Measurements from ENCODE around the gene ZG16B.

ZG16B gene

GRCh38 chr16:2813771-2814221 is 16.3 kb upstream of the ZG16B start:
- CTCF ChIA-PET: interaction anchor here (1.7 kb wide), 1 partner anchor 55 kb away, joined by 5 read pairs; no protein-coding TSS in a partner anchor
- POLR2A ChIA-PET: no interaction called here

GRCh38 chr16:2814551-2815298 is 15.4 kb upstream of the ZG16B start:
- no peak for DNase-seq (ENCODE audit: extremely low spot score)
- ChIA-PET POLR2A (no interaction called here), CTCF (interaction anchor here (1.7 kb wide), 1 partner anchor 54 kb away, joined by 5 read pairs; no protein-coding TSS in a partner anchor)
- TF ChIP-seq CTCF (IDR thresholded peaks at IDR 0.05; ENCODE audit: control extremely low read depth, extremely low read depth, low read depth, missing control alignments): no peak

More at GRCh38 chr16:2813771-2814221, 16.3 kb upstream of the ZG16B start:
- DNase-seq (ENCODE audit: extremely low spot score): no peak
- no peak for TF ChIP-seq CTCF (IDR thresholded peaks at IDR 0.05; ENCODE audit: control extremely low read depth, extremely low read depth, low read depth, missing control alignments)

GRCh38 chr16:2815299-2815771 is 14.8 kb upstream of the ZG16B start:
- POLR2A ChIA-PET: no interaction called here
- no peak for DNase-seq (ENCODE audit: extremely low spot score)
- TF ChIP-seq CTCF (IDR thresholded peaks at IDR 0.05; ENCODE audit: control extremely low read depth, extremely low read depth, low read depth, missing control alignments): no peak
- CTCF ChIA-PET: interaction anchor here (1.2 kb wide), 1 partner anchor 112 kb away, joined by 3 read pairs; no protein-coding TSS in a partner anchor

DNA sequence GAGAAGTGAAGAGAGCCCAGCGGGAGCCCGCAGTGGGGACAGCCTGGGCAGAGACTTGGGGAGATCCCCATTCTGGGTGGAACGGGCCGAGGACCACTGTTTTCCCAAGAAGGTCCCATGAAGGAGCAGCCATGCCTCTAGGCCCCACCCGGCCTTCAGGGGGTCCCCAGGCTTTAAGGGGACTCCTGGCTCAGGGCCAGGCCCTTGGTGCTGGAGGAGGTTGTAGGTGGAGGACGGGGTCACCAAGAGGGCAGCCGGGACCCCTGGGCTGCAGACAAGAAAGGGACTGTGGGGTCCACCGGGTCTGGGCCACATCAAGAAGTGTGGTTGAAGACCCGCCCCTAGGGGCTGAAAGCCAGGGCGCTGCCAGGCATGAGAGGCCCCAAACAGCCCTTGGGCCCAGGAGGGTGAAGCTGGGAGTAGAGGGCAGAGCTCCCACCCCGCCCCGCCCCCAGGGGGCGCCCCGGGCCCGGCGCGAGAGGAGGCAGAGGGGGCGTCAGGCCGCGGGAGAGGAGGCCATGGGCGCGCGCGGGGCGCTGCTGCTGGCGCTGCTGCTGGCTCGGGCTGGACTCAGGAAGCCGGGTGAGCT is 13.3 kb upstream of the ZG16B start, which contains the start of gene PRSS21:
PRSS21 (plus strand) TSS at position 487 of the 589 bp plus-strand sequence; CDS start at position 519, 32 bp downstream.
- no peak for DNase-seq (ENCODE audit: extremely low spot score)
- CTCF ChIA-PET: no interaction called here
- POLR2A ChIA-PET: no interaction called here
- TF ChIP-seq CTCF (IDR thresholded peaks at IDR 0.05; ENCODE audit: control extremely low read depth, extremely low read depth, low read depth, missing control alignments): peak; percentile 28

DNA sequence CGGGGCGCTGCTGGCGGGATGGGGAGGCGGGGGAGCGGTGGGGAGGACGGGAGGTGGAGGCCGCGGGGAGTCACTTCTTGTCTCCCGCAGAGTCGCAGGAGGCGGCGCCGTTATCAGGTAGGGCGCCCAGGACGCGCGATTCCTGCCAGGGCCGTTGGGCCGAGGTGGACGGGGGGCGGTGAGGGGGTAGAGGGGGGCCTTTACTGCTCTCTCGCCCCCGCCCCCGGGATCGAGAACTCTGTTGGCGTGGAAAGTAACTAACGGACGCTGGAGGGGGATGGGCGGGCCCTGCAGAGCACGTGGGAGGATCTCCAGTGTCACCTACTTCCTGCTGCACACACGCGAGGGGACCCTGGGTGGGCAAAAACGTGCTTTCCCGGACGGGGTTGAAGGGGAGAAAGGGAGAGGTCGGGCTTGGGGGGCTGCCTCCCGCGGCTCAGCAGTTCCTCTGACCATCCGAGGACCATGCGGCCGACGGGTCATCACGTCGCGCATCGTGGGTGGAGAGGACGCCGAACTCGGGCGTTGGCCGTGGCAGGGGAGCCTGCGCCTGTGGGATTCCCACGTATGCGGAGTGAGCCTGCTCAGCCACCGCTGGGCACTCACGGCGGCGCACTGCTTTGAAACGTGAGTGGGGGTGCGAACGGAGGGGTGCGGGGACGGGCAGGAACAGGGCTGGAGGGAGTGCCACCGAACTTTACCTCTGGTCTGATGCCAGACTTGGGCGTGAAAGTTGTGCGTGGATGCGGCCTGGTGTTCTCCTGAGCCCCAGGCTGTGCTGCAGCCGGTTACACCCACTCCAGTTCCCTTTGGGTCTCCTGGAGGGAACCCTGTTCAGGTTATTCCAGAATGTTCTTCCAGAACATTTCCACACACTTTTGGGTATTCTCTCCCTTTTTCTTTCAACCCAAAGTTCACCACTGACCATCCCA is 12.5 kb upstream of the ZG16B start:
- POLR2A ChIA-PET: no interaction called here
- DNase-seq (ENCODE audit: extremely low spot score): no peak
- TF ChIP-seq CTCF (IDR thresholded peaks at IDR 0.05; ENCODE audit: control extremely low read depth, extremely low read depth, low read depth, missing control alignments): no peak
- CTCF ChIA-PET: no interaction called here

All from GM10248 (cell line).